ENCODE results near the gene C1orf35. TPM values are rescaled to one million over a fixed set of nuclear protein-coding genes. Genes with fewer than 3 reads are reported as not detected.
"Not testable (repeated sequence)": the region's sequence is repeated elsewhere in the genome, so short reads cannot be mapped to it uniquely, and the experiment has no call there.

C1orf35 gene
- total RNA-seq, 1 experiment from 2014 or later = 29.7 TPM

- DNase-seq (ENCODE audit: low spot score) = no peak
- in situ Hi-C loops (cut with HindIII; ENCODE audit: low sequenced_read_pairs) = no loop called here
Observed at GRCh38 chr1:228112617-228113016, 9.5 kb upstream of the C1orf35 start.

GRCh38 chr1:228112167-228112566, 9.0 kb upstream of the C1orf35 start:
- no peak for DNase-seq (ENCODE audit: low spot score)
- in situ Hi-C loops (cut with HindIII; ENCODE audit: low sequenced_read_pairs) = no loop called here

DNA sequence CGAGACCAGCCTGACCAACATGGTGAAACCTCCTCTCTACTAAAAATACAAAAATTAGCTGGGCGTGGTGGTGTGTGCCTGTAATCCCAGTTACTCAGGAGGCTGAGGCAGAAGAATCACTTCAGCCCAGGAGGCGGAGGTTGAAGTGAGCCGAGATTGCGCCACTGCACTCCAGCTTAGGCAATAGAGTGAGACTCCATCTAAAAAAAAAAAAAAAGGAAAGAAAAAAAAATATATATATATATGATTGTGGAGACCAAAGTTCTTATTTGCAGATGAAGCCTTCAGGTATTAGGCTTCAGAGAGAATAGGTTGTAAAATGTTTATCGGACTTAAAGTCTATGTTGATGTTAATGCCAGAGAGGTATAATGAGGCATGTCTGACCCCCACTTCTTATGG, 8.2 kb upstream of the C1orf35 start:
- DNase-seq (ENCODE audit: low spot score); in situ Hi-C loops (cut with HindIII; ENCODE audit: low sequenced_read_pairs): not testable (repeated sequence)

- in situ Hi-C loops (cut with HindIII; ENCODE audit: low sequenced_read_pairs) = no loop called here
- DNase-seq (ENCODE audit: low spot score) = no peak
Observed at GRCh38 chr1:228110556-228110955, 7.4 kb upstream of the C1orf35 start.

- in situ Hi-C loops (cut with HindIII; ENCODE audit: low sequenced_read_pairs) = loop anchor here (5.0 to 10.0 kb wide), 2 partner anchors 57 to 135 kb away; partner anchors contain the start of gene IBA57
- DNase-seq (ENCODE audit: low spot score) = peak; percentile 56
Observed at GRCh38 chr1:228109962-228110488, 6.9 kb upstream of the C1orf35 start.

GRCh38 chr1:228109073-228109961, 6.2 kb upstream of the C1orf35 start, which contains the start of gene MRPL55:
Gene MRPL55, minus strand, starts transcription at chr1:228109299. Its CDS starts 1,039 bp downstream, at chr1:228108260.
- peak; percentile 99 for DNase-seq (ENCODE audit: low spot score)
- in situ Hi-C loops (cut with HindIII; ENCODE audit: low sequenced_read_pairs) = loop anchor here (5.0 to 10.0 kb wide), 2 partner anchors 58 to 135 kb away; partner anchors contain the start of gene IBA57

DNA sequence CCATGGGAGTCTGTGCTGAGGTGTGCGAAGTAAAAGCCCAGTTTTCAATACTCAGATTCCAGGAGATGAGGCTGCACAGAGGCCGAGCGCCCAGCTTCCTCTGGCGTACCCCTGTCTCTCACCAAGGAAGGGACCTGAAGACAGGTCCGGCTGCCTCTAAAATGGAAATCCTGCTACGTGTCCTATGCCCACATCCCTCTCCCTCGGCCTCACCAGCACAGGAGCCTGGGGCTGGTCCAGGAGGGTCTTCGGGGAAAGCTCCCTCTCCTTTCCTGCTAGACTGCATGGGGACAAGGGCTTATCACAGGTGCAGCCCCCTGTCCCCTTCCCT, 5.6 kb upstream of the C1orf35 start:
- in situ Hi-C loops (cut with HindIII; ENCODE audit: low sequenced_read_pairs) = loop anchor here (5.0 to 10.0 kb wide), 2 partner anchors 59 to 136 kb away; partner anchors contain the start of gene IBA57
- no peak for DNase-seq (ENCODE audit: low spot score)

DNA sequence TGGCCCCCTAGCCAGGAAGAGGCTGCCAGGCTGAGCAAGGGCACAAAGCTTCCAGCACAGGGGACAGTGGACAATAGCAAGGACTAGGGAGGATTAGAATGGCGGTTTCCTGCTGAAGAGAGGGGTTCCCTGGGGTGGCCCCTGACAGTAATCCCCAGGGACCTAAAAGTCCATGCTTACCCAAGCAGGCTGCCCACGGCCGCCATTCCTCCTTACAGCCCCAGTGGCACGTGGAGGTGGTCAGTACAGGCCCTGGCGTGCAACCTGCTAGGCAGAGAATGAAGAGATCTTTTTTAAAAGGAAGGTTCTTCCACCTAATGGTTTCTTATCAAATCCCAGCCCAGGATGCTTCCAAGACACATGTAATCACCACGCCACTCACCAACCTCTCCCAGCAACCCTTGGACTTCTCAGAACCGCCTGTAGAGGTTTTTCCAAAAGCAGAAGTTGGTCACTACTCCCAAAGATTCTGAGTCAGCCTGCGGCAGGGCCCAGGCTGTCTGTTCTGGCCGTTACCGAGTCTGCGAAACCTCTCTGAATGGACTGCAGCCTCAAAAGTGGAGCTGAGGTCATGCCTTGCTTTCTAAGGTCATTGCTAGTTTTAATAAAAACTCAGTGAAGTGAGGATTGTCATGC, 5.0 kb upstream of the C1orf35 start:
- in situ Hi-C loops (cut with HindIII; ENCODE audit: low sequenced_read_pairs) = loop anchor here (5.0 to 10.0 kb wide), 2 partner anchors 59 to 137 kb away; partner anchors contain the start of gene IBA57
- DNase-seq (ENCODE audit: low spot score) = no peak

DNA sequence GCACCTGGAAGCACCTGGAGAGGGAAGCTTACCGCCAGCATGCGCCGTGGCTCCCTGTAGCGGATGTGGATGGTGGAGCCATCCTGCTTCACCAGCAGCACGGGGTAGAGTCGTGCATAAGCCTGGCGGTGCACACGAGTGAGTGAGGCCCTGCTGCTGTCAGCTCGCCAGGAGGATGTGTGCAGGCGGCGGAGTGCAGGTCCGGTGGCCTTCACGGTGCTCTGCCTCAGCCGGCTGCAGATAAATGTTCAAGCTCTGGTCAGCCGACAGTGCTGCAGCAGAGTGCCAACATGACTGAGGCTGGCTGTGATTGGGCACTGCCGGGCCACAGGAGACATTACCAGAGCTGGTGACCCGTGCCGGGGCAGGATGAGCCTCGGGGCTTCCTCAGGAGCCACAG, 4.5 kb upstream of the C1orf35 start:
- DNase-seq (ENCODE audit: low spot score) = no peak
- in situ Hi-C loops (cut with HindIII; ENCODE audit: low sequenced_read_pairs) = loop anchor here (5.0 to 10.0 kb wide), 2 partner anchors 60 to 137 kb away; partner anchors contain the start of gene IBA57

DNA sequence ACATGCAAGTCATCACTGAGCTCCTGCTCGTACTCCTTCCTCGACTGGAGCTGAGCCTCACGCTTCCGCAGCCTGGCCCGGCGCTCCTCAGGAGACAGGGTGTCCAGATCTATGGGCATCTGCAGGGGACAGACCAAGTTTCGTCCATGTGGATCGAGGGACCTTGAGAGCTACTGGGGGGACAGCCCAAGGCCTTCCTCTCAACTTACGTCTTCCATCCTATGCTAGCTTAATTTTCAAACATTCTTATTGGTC, 3.6 kb upstream of the C1orf35 start:
- DNase-seq (ENCODE audit: low spot score) = no peak
- in situ Hi-C loops (cut with HindIII; ENCODE audit: low sequenced_read_pairs) = loop anchor here (5.0 to 10.0 kb wide), 2 partner anchors 61 to 138 kb away; partner anchors contain the start of gene IBA57

GRCh38 chr1:228105996-228106799, 3.1 kb upstream of the C1orf35 start:
- no peak for DNase-seq (ENCODE audit: low spot score)
- in situ Hi-C loops (cut with HindIII; ENCODE audit: low sequenced_read_pairs) = loop anchor here (5.0 to 10.0 kb wide), 2 partner anchors 61 to 139 kb away; partner anchors contain the start of gene IBA57

GRCh38 chr1:228105270-228105995, 2.3 kb upstream of the C1orf35 start:
- in situ Hi-C loops (cut with HindIII; ENCODE audit: low sequenced_read_pairs) = loop anchor here (5.0 to 10.0 kb wide), 2 partner anchors 62 to 139 kb away; partner anchors contain the start of gene IBA57
- DNase-seq (ENCODE audit: low spot score) = no peak

- DNase-seq (ENCODE audit: low spot score) = no peak
- in situ Hi-C loops (cut with HindIII; ENCODE audit: low sequenced_read_pairs) = loop anchor here (5.0 to 10.0 kb wide), 2 partner anchors 63 to 140 kb away; partner anchors contain the start of gene IBA57
Observed at GRCh38 chr1:228104526-228105269, 1.6 kb upstream of the C1orf35 start.

DNA sequence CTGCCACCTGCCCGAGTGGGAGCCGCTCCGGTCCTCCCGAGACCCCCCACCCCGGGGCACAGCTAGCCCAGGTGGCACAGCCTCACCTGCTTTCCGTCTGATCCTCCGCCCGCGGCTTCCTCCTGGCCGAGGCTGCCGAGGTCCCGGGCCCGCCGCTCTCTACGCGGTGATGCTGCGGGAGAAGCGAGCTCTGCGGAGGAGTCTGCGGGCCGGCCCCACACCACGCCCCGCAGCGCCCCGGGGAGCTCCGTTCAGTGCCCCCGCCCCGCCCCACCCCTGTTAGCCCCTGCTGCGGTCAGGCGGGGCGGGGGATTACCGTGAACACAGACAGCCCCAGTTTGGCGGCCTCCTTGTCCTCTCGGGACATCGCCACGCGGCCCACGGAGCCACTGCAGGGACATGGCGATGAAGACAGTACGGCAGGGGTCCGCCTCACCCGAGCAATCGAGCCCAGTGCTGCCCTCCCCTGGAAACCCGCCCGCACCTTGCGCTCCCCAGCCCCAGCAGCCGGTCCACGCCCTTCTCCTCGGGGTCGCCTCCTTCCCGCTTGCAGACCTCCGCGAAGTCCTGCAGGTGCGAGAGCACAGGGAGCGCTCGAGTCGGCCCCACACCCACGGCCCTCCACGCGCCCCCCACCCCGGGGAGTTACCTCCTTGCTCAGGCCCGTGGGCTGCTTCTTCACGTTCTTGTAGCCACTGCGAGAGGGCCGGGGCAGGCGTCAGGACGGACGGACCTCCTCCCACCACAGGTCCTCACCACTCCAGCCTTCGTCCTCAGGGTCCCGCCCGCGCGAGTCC, 933 bp downstream of the C1orf35 start:
- DNase-seq (ENCODE audit: low spot score) = no peak
- in situ Hi-C loops (cut with HindIII; ENCODE audit: low sequenced_read_pairs) = loop anchor here (10.0 kb wide), 1 partner anchor 143 kb away; no protein-coding TSS in a partner anchor

GRCh38 chr1:228101614-228101993, 1.5 kb downstream of the C1orf35 start:
- DNase-seq (ENCODE audit: low spot score) = no peak
- in situ Hi-C loops (cut with HindIII; ENCODE audit: low sequenced_read_pairs) = loop anchor here (10.0 kb wide), 1 partner anchor 143 kb away; no protein-coding TSS in a partner anchor

GRCh38 chr1:228100822-228101613, 2.1 kb downstream of the C1orf35 start:
- in situ Hi-C loops (cut with HindIII; ENCODE audit: low sequenced_read_pairs) = loop anchor here (10.0 kb wide), 1 partner anchor 144 kb away; no protein-coding TSS in a partner anchor
- DNase-seq (ENCODE audit: low spot score) = no peak
